NCI-H128 (cell line): Measurements from ENCODE around the gene TIGAR.

ENCODE experiments used
- DNase-seq: peaks from one replicate; lab custom pipeline; 2025; ENCODE audit not compliant: unreplicated experiment; lab: John Stamatoyannopoulos, UW

The TIGAR gene

DNA sequence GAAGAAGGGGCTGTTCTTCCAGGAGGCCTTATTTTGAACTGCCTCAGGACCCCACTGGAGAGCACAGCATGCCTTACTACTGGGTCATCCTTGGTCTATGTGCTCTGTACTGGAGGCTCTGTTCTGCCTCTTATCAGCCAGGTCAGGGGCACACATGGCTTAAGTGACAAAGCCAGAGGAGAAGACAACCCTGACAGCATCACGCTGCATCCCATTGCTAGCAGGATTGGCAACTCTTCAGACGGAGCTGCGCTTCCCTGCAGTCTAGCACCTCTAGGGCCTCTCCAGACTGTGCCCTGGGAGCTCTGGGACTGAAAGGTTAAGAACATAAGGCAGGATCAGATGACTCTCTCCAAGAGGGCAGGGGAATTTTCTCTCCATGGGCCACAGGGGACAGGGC is 17.3 kb upstream of the TIGAR start:
- no peak for DNase-seq

GRCh38 chr12:4307593-4308333 is 13.2 kb upstream of the TIGAR start:
- DNase-seq: peak; percentile 63

DNA sequence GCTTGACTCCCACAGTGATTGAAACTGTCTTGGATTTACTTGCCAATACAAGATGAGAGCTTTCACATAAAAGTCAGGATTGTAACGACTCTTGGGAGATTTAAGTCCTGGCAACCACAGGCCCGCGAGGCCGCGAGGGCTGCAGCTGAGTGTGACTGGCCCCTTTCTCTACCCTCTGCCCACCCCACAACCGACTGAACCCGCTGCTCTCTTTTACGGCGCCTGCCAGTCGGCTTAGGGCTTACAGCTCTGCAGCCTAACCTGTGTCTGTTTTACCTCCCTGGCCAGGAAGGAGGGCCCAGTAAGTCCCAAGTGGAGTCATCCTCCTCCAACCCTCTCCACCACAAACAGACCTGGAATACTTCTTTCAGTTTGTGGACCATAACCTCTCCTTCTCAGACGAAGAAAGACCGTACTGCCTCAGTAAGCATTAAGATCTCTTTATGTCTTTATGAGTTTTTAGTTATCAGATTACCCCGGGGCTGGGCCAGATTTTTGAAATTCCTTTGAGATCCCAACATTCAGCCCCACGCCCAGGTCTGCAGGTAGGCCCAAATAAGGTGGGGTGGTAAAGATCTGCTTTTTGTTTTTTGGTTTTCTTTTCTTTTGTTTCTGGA is 12.6 kb upstream of the TIGAR start:
- no peak for DNase-seq

DNA sequence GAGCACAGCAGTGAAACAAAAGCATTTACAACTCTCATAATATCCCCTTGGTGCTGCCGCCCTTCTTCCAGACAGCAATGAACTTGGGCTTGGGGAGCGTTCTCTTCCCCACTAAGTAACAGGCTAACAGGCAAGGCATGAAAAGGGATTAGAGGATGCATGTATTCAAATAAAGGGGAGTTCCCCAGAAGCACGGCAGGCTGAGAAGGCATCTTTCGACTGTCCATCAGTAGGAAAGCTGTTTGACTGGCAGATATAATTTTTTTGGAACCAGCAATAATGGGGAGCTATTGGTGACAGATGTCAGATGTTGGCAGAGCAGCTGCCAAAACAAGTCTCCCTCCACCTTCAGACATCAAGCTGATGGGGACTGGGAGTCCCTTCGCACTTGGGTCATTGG is 9.2 kb upstream of the TIGAR start:
- no peak for DNase-seq

DNA sequence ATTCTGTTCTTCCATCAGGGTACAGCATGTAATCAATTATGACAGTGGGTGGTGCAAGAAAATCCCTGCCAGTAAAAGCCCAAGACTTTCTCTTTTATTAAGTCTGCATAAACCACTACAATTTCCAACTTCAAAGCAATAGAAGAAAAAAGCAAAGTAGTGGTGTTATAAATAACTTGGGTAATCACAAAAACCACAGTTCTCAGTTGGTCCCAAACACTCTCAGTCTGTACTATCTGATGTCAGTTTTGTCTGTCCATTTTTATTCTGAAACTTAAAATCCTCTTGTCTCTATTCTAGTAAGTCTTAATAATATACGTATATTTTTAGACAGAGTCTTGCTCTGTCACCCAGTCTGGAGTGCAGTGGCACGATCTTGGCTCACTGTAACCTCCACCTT is 8.8 kb upstream of the TIGAR start:
- DNase-seq: no peak

DNA sequence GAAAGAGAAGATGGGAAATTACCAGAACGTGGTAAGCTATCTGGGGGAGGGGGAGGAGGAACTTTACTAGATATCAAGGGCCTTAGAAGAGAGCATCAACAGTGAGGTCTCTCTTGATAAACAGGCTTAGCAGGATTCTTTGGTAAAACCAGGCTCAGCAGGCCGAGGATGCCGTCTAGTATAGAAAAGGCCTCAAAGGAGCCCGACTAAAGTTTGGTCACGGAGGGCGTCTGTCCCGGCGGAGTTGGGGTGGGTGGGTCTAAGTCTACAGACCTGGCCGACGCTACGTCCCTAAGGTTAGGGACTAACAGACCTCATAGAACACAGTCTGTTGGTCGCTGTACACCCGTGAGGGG is 538 bp upstream of the TIGAR start:
- no peak for DNase-seq

DNA sequence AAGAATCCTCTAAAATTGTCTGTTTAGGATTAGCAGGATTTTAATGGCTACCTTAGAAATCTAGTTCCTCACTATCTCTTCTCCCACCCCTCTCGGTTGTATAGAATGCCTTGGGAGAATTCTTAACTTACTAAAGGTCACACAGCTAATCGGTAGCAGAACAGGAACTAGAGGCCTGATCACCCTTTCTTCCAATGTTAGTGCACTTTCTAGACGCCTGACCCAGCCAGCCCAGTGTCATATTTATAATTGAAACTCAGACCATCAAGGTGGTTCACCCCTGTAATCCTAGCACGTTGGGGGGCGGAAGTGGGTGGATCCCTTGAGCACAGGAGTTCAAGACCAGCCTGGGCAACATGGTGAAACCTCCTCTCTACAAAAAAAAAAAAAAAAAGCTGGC is 1.7 kb downstream of the TIGAR start:
- no peak for DNase-seq

DNA sequence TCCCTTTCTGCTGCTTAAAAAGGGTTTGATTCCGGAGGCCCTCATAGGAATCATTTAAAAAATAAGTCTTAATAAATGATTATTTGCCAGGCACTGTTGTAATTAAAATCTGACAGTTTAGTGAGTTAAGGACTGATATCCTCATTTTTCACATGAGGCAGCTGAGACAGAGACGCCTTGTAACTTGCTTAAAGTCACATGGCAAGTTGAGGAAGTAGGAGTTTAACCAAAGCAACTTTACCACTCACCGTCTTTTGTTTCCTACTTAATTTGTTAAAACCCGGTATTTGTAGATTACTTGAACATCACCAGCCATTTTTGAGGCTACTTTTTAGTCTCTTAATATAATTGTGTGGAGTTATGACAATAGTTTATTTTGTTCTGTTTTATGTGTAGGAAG is 2.4 kb downstream of the TIGAR start:
- no peak for DNase-seq

DNA sequence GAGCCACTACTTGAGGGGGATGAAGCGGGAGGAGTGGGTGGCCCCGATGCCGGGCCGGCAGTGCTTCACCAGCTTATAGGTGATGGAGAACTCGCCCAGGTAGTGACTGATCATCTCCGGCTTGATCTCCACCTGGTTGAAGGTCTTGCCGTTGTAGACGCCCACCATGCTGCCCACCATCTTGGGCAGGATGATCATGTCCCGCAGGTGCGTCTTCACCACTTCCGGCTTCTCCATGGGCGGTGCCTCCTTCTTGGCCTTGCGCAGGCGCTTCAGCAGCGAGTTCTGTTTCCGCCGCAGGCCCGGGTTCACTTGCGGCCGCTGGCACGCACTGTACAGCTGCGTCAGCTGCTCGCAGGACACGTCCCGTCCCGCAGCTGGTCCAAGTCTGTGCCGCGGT is 3.4 kb downstream of the TIGAR start:
- DNase-seq: no peak

GRCh38 chr12:4325966-4326365 is 5.0 kb downstream of the TIGAR start:
- DNase-seq: no peak

DNA sequence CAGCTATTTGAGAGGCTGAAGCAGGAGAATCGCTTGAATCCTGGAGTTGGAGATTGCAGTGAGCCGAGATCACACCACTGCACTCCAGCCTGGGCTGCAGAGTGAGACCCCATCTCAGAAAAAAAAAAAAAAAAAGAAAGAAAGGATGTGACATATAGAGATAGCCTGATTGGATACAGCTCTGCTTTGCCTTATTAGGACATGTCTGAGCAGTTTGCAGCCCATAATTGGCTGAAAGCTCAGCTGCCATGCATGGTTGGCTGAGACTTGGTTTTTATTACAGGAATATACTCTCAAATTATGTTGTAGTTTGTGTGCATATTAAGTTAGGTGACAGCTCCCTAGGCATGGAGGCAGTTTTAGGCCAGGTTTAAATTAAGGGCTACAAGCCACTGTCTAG is 6.3 kb downstream of the TIGAR start:
- DNase-seq: no peak

DNA sequence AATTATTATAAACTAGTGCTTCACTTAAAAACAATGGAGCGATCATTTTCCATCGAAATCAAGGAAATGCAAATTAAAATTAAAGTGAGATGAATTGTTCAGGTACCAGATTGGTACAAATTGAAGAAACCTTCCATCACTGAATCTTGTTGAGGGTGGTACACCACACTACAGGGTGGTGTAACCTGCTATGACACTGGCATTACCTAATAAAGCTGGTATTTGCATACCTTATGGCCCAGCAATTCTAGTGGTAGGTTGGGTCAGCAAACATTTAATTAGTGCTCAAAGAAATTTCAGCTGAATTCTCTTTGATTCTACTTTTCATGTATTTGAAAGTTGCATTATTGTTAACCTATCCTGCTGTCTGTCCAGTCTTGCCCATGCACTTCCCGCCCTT is 9.2 kb downstream of the TIGAR start:
- DNase-seq: no peak

DNA sequence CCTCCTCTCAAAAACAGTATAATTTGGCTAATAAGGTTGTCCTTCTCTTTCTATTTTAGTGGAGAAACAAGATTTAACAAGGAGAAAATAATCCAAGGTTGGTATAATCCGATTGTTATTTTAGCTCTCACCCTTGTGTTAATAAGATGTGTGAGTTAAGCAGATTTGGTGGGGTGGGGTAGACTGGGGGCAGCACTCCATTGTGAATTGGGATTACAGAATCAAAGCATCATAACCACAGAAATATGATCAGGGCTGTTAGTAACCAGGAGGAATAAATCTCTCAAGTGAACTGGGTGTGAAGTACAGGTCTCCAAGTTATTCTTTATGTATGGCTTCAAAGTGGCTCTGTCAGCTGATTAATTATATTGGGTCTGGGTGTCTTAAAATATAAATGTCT is 10.2 kb downstream of the TIGAR start:
- no peak for DNase-seq

DNA sequence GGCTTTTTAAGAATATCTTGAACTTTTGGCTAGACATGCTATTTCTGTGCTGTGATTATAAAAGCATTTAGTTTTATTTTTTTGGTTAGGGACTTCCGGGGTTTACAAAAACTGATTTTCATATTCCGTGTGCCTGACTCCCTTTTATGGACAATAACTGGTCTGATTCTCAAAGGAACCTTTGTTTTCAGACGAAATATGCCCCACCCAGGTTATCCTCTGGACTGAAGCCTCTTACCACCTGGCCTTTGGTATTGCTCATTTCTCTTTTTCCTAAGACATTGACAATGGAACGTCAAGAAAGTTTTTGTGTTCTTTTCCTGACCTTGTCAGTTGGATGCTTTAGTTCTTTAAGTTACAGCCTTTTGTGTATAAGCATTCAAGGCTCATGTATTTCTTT is 10.8 kb downstream of the TIGAR start:
- DNase-seq: no peak

DNA sequence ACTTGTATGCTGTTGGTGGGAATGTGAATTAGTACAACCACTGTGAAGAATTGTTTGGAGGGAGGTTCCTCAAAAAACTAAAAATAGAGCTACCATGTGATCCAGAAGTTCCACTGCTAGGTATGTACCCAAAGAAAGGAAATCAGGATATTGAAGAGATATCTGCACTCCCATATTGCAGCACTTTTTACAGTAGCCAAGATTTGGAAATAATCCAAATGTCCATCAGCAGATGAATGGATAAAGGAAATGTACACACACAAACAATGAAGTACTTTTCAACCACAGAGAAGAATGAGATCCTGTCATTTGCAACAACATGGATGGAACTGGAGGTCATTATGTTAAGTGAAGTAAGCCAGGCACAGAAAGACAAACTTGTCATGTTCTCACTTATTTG is 25.9 kb downstream of the TIGAR start:
- no peak for DNase-seq

DNA sequence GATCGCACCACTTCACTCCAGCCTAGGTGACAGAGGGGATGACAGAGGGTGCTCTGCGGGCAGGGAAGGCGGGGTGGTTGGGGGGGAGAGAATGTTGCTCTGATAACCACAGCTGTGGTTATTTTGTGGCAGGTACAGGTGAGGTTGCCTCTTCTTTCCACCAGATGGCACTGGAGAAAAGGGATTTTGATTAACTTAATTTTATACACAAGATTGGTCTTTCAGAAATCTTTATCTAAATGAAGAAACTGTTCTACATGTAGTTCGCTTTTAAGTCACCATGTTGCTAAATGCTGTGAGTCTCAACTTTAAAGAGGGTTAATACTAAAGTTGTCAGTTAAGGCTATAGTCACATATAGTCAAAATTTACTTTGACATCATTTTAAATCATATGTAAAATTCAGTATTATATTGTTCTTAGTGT is 32.8 kb downstream of the TIGAR start:
- DNase-seq: no peak

GRCh38 chr12:4355156-4356040 is 34.4 kb downstream of the TIGAR start:
- no peak for DNase-seq

- DNase-seq: no peak
These were observed 35.0 kb downstream of the TIGAR start for GRCh38 chr12:4356041-4356327.

- DNase-seq: no peak
These were observed 45.1 kb downstream of the TIGAR start for GRCh38 chr12:4366090-4366489.

DNA sequence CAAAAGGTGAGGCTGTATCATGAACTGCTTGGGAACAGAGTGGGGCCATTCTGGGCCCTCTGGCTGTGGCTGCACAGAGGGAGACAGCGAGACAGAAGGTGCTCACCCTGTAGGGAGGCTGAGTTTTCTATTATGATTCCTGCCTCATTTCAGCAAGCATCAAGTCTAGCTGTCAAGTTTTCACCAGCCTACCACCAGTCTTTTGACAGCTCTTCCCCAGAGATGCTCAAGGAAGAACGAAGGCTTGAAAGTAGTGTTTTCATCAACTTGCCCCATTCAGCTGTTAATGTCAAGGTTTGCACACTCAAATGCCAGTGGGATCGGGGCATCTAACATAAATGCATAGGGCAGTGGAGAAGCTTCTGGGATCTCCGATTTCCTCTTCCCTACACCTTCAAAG is 48.5 kb downstream of the TIGAR start:
- DNase-seq: no peak

- DNase-seq: no peak
These were observed 49.3 kb downstream of the TIGAR start for GRCh38 chr12:4370265-4370664.

GRCh38 chr12:4372653-4373052 is 51.6 kb downstream of the TIGAR start:
- no peak for DNase-seq
